Neural progenitor cell (in vitro differentiated cells): Measurements from ENCODE around the gene ERBB4.

ENCODE experiments used
- CTCF ChIP-seq: fragments of 200-600 bp; sonication (generic); IDR thresholded peaks from 2 replicates; pipeline ENCODE4 v1.5.1; 2017; ENCODE audit warnings: antibody characterized with exemption, mild to moderate bottlenecking
- EZH2 ChIP-seq: fragments of 200-600 bp; sonication (generic); IDR thresholded peaks from 2 replicates; pipeline ENCODE4 v1.6.1; 2017; ENCODE audit warnings: antibody characterized with exemption, mild to moderate bottlenecking, moderate library complexity
- EZH2phosphoT487 ChIP-seq: fragments of 200-600 bp; sonication (generic); IDR thresholded peaks from 2 replicates; pipeline ENCODE4 v1.6.1; 2017; ENCODE audit warnings: antibody characterized with exemption

GRCh38 chr2:212213191-212213590, 325.4 kb downstream of the ERBB4 start:
- TF ChIP-seq CTCF = no peak
- no peak for TF ChIP-seq EZH2
- no peak for TF ChIP-seq EZH2phosphoT487
